ENCODE data around the gene METTL16. TPM values are rescaled to one million over a fixed set of nuclear protein-coding genes. Genes with fewer than 3 reads are reported as not detected.

Gene METTL16
- total RNA-seq, 4 donors from 2014 or later, result 30.4 to 48.9 (median 44.7) TPM

DNA sequence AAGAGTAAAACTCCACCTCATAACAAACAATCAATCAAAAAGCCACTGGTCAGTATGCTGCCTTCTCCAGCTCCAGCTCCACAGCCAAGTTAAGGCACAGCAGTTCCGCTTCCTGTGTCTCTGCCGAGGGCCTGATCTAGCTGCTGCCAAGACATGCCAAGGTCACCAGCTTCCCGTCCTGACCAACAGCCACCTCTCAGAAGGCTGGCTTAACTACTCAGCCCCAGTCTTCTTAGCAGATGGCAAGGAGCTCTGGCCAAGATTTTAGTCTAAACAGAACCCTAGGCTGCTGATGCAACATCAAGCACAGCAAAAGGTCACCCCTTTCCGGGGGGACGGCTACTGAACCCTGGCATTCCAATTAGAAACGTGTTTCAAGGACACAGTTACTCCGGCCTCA is 93.1 kb downstream of the METTL16 start:
- TF ChIP-seq, protein P1, sequence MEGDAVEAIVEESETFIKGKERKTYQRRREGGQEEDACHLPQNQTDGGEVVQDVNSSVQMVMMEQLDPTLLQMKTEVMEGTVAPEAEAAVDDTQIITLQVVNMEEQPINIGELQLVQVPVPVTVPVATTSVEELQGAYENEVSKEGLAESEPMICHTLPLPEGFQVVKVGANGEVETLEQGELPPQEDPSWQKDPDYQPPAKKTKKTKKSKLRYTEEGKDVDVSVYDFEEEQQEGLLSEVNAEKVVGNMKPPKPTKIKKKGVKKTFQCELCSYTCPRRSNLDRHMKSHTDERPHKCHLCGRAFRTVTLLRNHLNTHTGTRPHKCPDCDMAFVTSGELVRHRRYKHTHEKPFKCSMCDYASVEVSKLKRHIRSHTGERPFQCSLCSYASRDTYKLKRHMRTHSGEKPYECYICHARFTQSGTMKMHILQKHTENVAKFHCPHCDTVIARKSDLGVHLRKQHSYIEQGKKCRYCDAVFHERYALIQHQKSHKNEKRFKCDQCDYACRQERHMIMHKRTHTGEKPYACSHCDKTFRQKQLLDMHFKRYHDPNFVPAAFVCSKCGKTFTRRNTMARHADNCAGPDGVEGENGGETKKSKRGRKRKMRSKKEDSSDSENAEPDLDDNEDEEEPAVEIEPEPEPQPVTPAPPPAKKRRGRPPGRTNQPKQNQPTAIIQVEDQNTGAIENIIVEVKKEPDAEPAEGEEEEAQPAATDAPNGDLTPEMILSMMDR (IDR thresholded peaks at IDR 0.05), result no peak
- no peak for TF ChIP-seq POLR2A (IDR thresholded peaks at IDR 0.05)
- no peaks in the 10 kb centered on the region for H3K27me3 ChIP-seq
- intact Hi-C loops (cut with DNase I), result no loop called here
- DNase-seq, result peak; percentile 43 to 64
- H3K4me3 ChIP-seq (replicated peaks in 1 of 3), result no peak overlapping the region
- 72 to 76% methylated on average over 4 to 7 of the region's 7 CpGs for WGBS, 2 donors
- H3K27ac ChIP-seq, result peak overlapping the region in 2 of 3 donors; percentile 47 to 57
- no peaks in the 10 kb centered on the region for H3K9me3 ChIP-seq
- H3K4me1 ChIP-seq, result peaks cover 0 to 12% of the 10 kb centered on the region in 2 donors
- H3K36me3 ChIP-seq, result peaks cover 10 to 18% of the 10 kb centered on the region in 2 donors

DNA sequence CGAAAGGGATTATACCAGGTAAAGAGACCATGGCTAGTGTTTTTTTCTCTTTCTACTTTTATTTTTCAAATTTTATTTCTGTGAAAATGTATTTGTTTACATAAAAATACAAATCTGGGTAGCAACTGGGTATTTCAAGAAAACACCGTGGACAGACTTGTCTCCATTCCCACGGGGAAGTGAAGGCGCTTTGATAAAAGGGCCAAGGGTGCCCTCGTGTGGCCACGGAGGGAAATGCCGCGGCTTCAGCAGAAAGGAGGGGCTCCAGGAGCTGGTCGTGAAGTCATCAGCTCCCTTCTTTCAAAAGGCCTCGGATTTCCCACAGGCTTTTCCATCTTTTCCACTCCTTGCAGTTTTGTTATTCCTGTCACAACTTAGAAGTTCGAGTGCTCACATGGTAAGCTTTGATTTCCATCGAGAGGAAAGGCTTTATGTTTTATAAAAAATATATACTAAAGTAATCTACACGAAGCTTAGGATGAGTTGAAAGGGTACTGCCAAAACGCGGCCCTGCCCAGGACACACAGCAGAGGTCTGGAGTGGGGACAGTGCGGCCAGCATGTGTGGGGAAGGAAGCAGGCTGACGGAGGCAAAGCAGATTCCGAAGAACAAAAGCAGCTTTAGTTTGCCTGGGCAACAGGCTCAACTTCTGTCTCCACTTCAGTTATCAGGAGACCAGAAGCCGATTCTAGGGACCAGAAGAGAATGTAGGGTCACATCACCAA is 95.5 kb downstream of the METTL16 start:
- Histone ChIP-seq H3K36me3 (peaks cover 10 to 18% of the 10 kb centered on the region in 2 donors), H3K4me3 (replicated peaks in 1 of 3) (no peak overlapping the region), H3K9me3 (no peaks in the 10 kb centered on the region), H3K27ac (no peak overlapping the region), H3K4me1 (peaks cover 0 to 12% of the 10 kb centered on the region in 2 donors), H3K27me3 (no peaks in the 10 kb centered on the region)
- intact Hi-C loops (cut with DNase I), result no loop called here
- no peak for TF ChIP-seq POLR2A (IDR thresholded peaks at IDR 0.05)
- TF ChIP-seq, protein P1 (IDR thresholded peaks at IDR 0.05), result peak; percentile 87 to 97 (median 93)
- peak; percentile 89 to 92 for DNase-seq
- 29 to 31% methylated on average over 19 of the region's 19 CpGs for WGBS, 2 donors

- Histone ChIP-seq H3K4me1 (peaks cover 0 to 12% of the 10 kb centered on the region in 2 donors), H3K9me3 (no peaks in the 10 kb centered on the region), H3K27ac (no peak overlapping the region), H3K27me3 (no peaks in the 10 kb centered on the region), H3K4me3 (replicated peaks in 1 of 3) (no peak overlapping the region), H3K36me3 (peaks cover 7 to 11% of the 10 kb centered on the region in 2 donors)
- 87 to 88% methylated on average over 9 of the region's 9 CpGs for WGBS, 2 donors
- TF ChIP-seq, protein P1 (IDR thresholded peaks at IDR 0.05), result no peak
- TF ChIP-seq POLR2A (IDR thresholded peaks at IDR 0.05), result no peak
- intact Hi-C loops (cut with DNase I), result loop anchor here (2.0 kb wide), 1 partner anchor 32 kb away; no protein-coding TSS in a partner anchor
- no peak for DNase-seq
Observed at GRCh38 chr17:2415081-2415480, 96.6 kb downstream of the METTL16 start.

DNA sequence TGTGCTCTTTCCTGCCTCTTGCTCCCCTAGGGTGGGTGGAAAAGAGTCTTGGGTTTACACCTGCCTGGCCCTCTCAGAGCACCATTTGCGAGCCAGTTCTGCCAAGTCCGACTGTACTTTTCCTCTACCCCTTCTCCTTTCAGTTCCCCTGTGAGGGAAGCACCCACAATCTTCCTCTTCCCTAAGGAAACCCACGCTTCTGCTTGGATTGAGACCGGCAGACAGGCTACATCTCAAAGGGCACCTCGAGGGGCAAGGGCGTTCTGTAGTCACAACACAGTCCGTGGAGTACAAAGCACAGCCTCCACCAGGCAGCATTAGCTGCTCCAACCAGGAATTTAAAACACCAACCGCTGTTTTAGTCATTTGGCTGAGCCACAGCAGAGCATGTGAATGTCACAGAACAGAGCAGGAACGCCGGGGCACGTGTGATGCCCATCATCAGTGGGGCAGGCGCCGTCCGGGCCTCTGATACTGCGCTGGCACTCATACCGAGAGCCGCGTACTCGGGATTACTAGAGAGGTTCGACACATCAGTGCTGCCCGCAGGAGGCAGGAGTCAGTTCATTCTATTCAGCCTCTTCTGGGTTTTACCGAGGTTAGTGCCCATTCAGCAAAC is 97.1 kb downstream of the METTL16 start:
- H3K4me1 ChIP-seq, result peaks cover 0 to 12% of the 10 kb centered on the region in 2 donors
- no peak overlapping the region for H3K27ac ChIP-seq
- TF ChIP-seq POLR2A (IDR thresholded peaks at IDR 0.05), result no peak
- TF ChIP-seq, protein P1 (IDR thresholded peaks at IDR 0.05), result no peak
- WGBS, 2 donors, result 91 to 97% methylated on average over 16 to 22 of the region's 22 CpGs
- H3K4me3 ChIP-seq (replicated peaks in 1 of 3), result no peak overlapping the region
- DNase-seq, result no peak
- H3K9me3 ChIP-seq, result no peaks in the 10 kb centered on the region
- H3K36me3 ChIP-seq, result peaks cover 3 to 6% of the 10 kb centered on the region in 2 donors
- H3K27me3 ChIP-seq, result no peaks in the 10 kb centered on the region
- intact Hi-C loops (cut with DNase I), result loop anchor here (2.0 kb wide), 1 partner anchor 32 kb away; no protein-coding TSS in a partner anchor

DNA sequence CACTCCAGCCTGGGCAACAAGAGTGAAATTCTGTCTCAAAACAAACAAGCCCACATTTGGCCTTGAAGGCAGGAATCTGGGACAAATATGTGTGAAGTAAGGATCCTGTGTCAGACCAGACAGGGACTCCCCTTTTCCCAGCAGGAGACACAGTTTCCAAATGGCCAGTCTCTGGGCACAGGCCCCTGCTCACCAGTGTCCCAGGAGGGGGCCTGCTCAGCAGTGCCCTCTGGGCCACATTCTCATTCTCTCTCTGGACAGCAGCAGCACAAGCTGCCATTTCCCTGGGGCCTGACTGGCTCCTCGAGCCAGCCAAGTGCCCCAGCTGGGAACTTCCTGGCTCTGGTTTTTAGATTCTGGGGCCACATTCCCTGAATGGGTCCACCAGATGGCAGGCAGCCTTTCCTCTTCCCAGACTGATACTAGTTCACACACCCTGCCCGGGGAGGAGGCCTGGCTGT is 99.1 kb downstream of the METTL16 start:
- Histone ChIP-seq H3K36me3 (no peaks in the 10 kb centered on the region), H3K9me3 (no peaks in the 10 kb centered on the region), H3K4me1 (peaks cover 0 to 5% of the 10 kb centered on the region in 2 donors), H3K27ac (peak overlapping the region in 1 of 3 donors; percentile 12), H3K4me3 (replicated peaks in 1 of 3) (no peak overlapping the region), H3K27me3 (no peaks in the 10 kb centered on the region)
- TF ChIP-seq, protein P1 (IDR thresholded peaks at IDR 0.05), result no peak
- no peak for TF ChIP-seq POLR2A (IDR thresholded peaks at IDR 0.05)
- 45 to 64% methylated on average over 2 of the region's 2 CpGs for WGBS, 2 donors
- intact Hi-C loops (cut with DNase I), result no loop called here
- DNase-seq, result no peak

All from thyroid gland (tissue), 4 donors.